HUES64 (cell line): ENCODE data around the gene KIF16B.

Experiments used
- H3K27ac ChIP-seq: 2 replicates; pipeline ENCODE4 v1.7.0; 2013; ENCODE audit warnings: low read depth, low read length, inconsistent platforms
- H3K27me3 ChIP-seq: 2 replicates; pipeline ENCODE4 v1.6.1; 2013; ENCODE audit warnings: mild to moderate bottlenecking, low read length; ENCODE audit not compliant: insufficient read depth
- H3K36me3 ChIP-seq: 2 replicates; pipeline ENCODE4 v1.6.1; 2013; ENCODE audit warnings: mild to moderate bottlenecking, low read length; ENCODE audit not compliant: insufficient read depth
- H3K4me1 ChIP-seq: 2 replicates; pipeline ENCODE4 v1.6.1; 2013; ENCODE audit warnings: mild to moderate bottlenecking, low read length, moderate library complexity; ENCODE audit not compliant: insufficient read depth
- H3K4me3 ChIP-seq: 2 replicates; pipeline ENCODE4 v1.5.1; 2013; ENCODE audit warnings: mild to moderate bottlenecking, low read length, moderate library complexity
- H3K9ac ChIP-seq: 2 replicates; pipeline ENCODE4 v1.6.1; 2013; ENCODE audit warnings: mild to moderate bottlenecking, low read depth, low read length
- H3K9me3 ChIP-seq: 2 replicates; pipeline ENCODE4 v1.6.1; 2013; ENCODE audit warnings: low read depth, low read length; ENCODE audit not compliant: insufficient read depth
- WGBS: fragments of 150-250, 120-280 bp; methylation state at CpG from one replicate; pipeline ENCODE4 v1.1.7; 2013; ENCODE audit warnings: missing lambda C conversion rate; 5-methylcytosine and 5-hydroxymethylcytosine counted together

Gene KIF16B

GRCh38 chr20:16287776-16288175, 285.5 kb downstream of the KIF16B start:
- Histone ChIP-seq H3K9me3 (no peaks in the 10 kb centered on the region), H3K36me3 (no peaks in the 10 kb centered on the region), H3K4me1 (peaks cover 13% of the 10 kb centered on the region), H3K27ac (no peak overlapping the region), H3K27me3 (no peaks in the 10 kb centered on the region), H3K9ac (no peak overlapping the region), H3K4me3 (no peak overlapping the region)
- WGBS: 88% methylated on average over 2 of the region's 2 CpGs

GRCh38 chr20:16286601-16287000, 286.6 kb downstream of the KIF16B start:
- peaks cover 13% of the 10 kb centered on the region for H3K4me1 ChIP-seq
- H3K9me3 ChIP-seq: no peaks in the 10 kb centered on the region
- H3K4me3 ChIP-seq: no peak overlapping the region
- no peak overlapping the region for H3K27ac ChIP-seq
- H3K9ac ChIP-seq: no peak overlapping the region
- H3K36me3 ChIP-seq: no peaks in the 10 kb centered on the region
- WGBS: 89% methylated on average over 4 of the region's 4 CpGs
- H3K27me3 ChIP-seq: no peaks in the 10 kb centered on the region

DNA sequence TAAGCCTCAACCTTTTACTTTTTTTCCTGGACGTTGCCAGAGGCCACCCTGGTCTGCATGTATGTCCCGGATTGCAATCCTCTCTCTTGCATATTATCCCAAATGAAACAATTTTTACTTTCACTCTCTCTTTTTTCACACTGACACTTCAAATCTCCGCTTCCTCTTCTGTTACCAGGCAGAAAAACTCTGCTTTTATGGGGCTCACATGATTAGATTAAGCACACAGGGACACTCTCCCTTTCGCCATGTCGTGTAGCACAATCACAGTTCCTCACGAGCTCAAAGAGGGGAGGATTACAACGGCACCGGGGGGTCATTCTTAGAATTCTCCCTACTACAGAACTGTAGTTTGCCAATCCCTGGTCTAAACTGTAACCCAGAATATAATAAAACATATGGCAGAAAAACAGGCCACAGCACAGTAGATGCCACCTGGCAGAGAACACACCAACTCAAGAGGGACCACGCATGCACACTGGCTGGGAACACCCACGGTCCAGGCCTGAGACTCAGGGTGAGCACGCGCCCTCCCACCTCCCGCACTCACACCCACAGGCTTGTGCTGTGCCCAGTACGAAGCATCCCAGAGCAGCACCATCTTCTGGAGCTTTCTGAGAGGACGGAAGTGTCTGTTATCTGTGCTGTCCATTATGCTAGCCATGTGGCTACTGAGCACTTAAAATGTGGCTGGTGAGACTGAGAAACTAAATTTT, 288.7 kb downstream of the KIF16B start:
- no peak overlapping the region for H3K4me3 ChIP-seq
- WGBS: 89% methylated on average over 15 of the region's 15 CpGs
- H3K36me3 ChIP-seq: no peaks in the 10 kb centered on the region
- H3K4me1 ChIP-seq: peaks cover 3% of the 10 kb centered on the region; the same call in 1 of the 2 replicates
- H3K27me3 ChIP-seq: no peaks in the 10 kb centered on the region
- no peak overlapping the region for H3K9ac ChIP-seq
- no peak overlapping the region for H3K27ac ChIP-seq
- no peaks in the 10 kb centered on the region for H3K9me3 ChIP-seq

- Histone ChIP-seq H3K27ac (no peak overlapping the region), H3K4me1 (no peaks in the 10 kb centered on the region), H3K36me3 (no peaks in the 10 kb centered on the region), H3K9me3 (no peaks in the 10 kb centered on the region), H3K9ac (no peak overlapping the region), H3K4me3 (no peak overlapping the region), H3K27me3 (no peaks in the 10 kb centered on the region)
- 96% methylated on average over 5 of the region's 5 CpGs for WGBS
Observed at GRCh38 chr20:16283978-16284377, 289.3 kb downstream of the KIF16B start.

GRCh38 chr20:16283307-16283706, 289.9 kb downstream of the KIF16B start:
- H3K27me3 ChIP-seq: no peaks in the 10 kb centered on the region
- 94% methylated on average over 6 of the region's 6 CpGs for WGBS
- no peak overlapping the region for H3K4me3 ChIP-seq
- H3K36me3 ChIP-seq: no peaks in the 10 kb centered on the region
- H3K4me1 ChIP-seq: no peaks in the 10 kb centered on the region
- no peak overlapping the region for H3K27ac ChIP-seq
- no peaks in the 10 kb centered on the region for H3K9me3 ChIP-seq
- H3K9ac ChIP-seq: no peak overlapping the region

GRCh38 chr20:16280219-16280618, 293.0 kb downstream of the KIF16B start:
- Histone ChIP-seq H3K4me3 (no peak overlapping the region), H3K36me3 (no peaks in the 10 kb centered on the region), H3K9me3 (no peaks in the 10 kb centered on the region), H3K27me3 (no peaks in the 10 kb centered on the region), H3K27ac (no peak overlapping the region), H3K9ac (no peak overlapping the region), H3K4me1 (no peaks in the 10 kb centered on the region)
- 96% methylated on average over 2 of the region's 2 CpGs for WGBS

- 88% methylated on average over 5 of the region's 5 CpGs for WGBS
- no peak overlapping the region for H3K27ac ChIP-seq
- no peak overlapping the region for H3K4me3 ChIP-seq
- no peaks in the 10 kb centered on the region for H3K9me3 ChIP-seq
- H3K4me1 ChIP-seq: no peaks in the 10 kb centered on the region
- H3K36me3 ChIP-seq: no peaks in the 10 kb centered on the region
- no peak overlapping the region for H3K9ac ChIP-seq
- no peaks in the 10 kb centered on the region for H3K27me3 ChIP-seq
Observed at GRCh38 chr20:16279320-16279719, 293.9 kb downstream of the KIF16B start.

DNA sequence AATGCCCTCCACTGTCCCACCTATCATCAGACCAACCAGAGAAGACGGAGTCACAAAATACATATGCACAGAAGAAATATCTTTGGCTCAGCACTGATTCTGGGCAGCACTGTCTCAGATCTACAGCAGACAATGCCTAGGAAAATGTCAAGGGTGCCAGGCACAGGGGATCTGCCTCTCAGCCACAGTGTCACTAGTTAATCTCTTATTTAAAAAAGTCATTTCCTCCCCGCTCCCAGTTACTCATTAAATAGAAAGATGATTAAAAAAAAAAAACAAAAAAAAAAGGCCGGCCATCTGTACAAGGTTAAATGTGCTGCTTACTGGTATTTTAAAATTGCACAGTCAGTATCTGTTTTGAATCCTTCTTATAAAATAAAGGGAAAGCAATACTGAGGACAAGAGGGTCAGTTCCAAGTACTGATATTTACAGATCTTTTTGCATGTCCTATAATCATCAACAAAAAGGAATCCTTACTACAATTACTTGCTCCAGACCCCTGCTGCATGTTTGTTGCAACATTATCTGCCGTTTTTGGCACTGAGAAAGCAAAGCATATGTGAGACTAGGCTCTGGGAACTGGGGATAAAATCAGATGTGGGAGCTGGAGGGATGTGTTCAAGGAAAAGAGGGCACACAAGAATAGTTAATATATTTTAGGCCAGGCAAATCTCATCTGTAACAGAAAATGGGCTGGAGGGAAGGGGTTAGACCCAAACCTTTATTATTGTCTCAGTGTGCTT, 299.3 kb downstream of the KIF16B start:
- no peak overlapping the region for H3K27ac ChIP-seq
- no peaks in the 10 kb centered on the region for H3K4me1 ChIP-seq
- no peaks in the 10 kb centered on the region for H3K36me3 ChIP-seq
- H3K27me3 ChIP-seq: no peaks in the 10 kb centered on the region
- no peaks in the 10 kb centered on the region for H3K9me3 ChIP-seq
- H3K4me3 ChIP-seq: no peak overlapping the region
- 90% methylated on average over 3 of the region's 4 CpGs for WGBS
- H3K9ac ChIP-seq: no peak overlapping the region

DNA sequence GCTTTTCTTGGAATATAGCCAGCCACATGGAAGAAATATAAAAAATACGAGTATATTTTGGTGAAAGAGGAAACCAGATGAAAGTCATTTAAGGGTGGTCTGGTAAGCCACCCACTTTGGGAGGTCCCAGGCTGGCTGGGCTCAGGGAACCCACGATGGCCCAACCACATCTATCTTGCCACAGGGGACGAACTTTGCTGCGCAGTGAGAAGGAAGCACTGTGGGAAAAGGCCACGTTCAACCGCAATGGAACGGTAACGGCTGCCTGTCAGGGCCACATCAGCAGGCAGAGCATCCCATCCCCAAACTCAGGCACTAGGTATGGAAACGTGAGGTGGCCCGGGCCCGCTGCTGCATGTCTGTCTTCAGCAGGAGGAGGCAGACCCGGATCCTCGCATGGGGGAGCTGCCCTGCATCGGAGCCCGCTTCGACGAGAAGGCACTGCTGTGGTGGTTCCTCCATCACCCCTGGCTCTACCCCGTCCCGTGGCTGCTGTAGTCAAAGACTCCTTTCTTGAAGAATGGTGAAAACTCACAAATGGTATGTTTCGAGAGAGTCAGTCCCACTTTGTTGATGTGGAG, 300.4 kb downstream of the KIF16B start:
- H3K36me3 ChIP-seq: no peaks in the 10 kb centered on the region
- H3K4me3 ChIP-seq: no peak overlapping the region
- no peak overlapping the region for H3K27ac ChIP-seq
- 97% methylated on average over 20 of the region's 20 CpGs for WGBS
- H3K4me1 ChIP-seq: no peaks in the 10 kb centered on the region
- H3K9ac ChIP-seq: no peak overlapping the region
- H3K9me3 ChIP-seq: no peaks in the 10 kb centered on the region
- H3K27me3 ChIP-seq: no peaks in the 10 kb centered on the region

GRCh38 chr20:16271450-16271849, 301.8 kb downstream of the KIF16B start:
- Histone ChIP-seq H3K4me1 (no peaks in the 10 kb centered on the region), H3K36me3 (no peaks in the 10 kb centered on the region), H3K27me3 (no peaks in the 10 kb centered on the region), H3K9me3 (no peaks in the 10 kb centered on the region; the same call in 1 of the 2 replicates), H3K27ac (no peak overlapping the region), H3K4me3 (no peak overlapping the region), H3K9ac (no peak overlapping the region)
- 84% methylated on average over 1 of the region's 1 CpG for whole genome bisulfite sequencing

- Histone ChIP-seq H3K9ac (no peak overlapping the region), H3K4me3 (no peak overlapping the region)
Observed at GRCh38 chr20:16270989-16271388, 302.3 kb downstream of the KIF16B start.

More at GRCh38 chr20:16270989-16271388, 302.3 kb downstream of the KIF16B start:
- H3K9me3 ChIP-seq: peaks cover 4% of the 10 kb centered on the region; the same call in 1 of the 2 replicates
- no peaks in the 10 kb centered on the region for H3K27me3 ChIP-seq
- 95% methylated on average over 3 of the region's 4 CpGs for WGBS
- H3K36me3 ChIP-seq: no peaks in the 10 kb centered on the region
- H3K4me1 ChIP-seq: no peaks in the 10 kb centered on the region
- no peak overlapping the region for H3K27ac ChIP-seq
